K562 (cell line): ENCODE measurements around the gene DEPP1. TPM values are rescaled to one million over a fixed set of nuclear protein-coding genes. Genes with fewer than 3 reads are reported as not detected.

Experiments
- ATAC-seq: fragments of 200-7000 bp; cut with Tn5 transposase; 3 replicates; pipeline ENCODE4 v1.9.1; 2020; ENCODE audit warnings: moderate library complexity
- BruUV-seq: library from RNA; stranded (reverse); fragments of 400-500 nt; replicated peaks from 2 replicates; lab custom pipeline; 2021; lab: Mats Ljungman, UMichigan
- CTCF ChIA-PET: fragments of 300-600 bp; formaldehyde crosslinking; extraction: SDS; loops from one replicate; lab custom pipeline; 2021; ENCODE audit warnings: low intra/inter-chr PET ratio; lab: Yijun Ruan, JAX
- POLR2A ChIA-PET: fragments of 300-600, 350-650 bp; sonication (Branson Sonifier 250); formaldehyde crosslinking; extraction: SDS; loops from one replicate; lab custom pipeline; 2021; ENCODE audit warnings: antibody characterized with exemption, inconsistent platforms; lab: Yijun Ruan, JAX
- DNase-seq, 4 experiments: peaks; one replicate each; pipeline versions ENCODE4 v3.0.0 to v3.0.0-alpha.2; 2011 to 2018; ENCODE audit warnings: low spot score in 3 of 4, mixed read lengths in 3 of 4; ENCODE audit errors: extremely low read depth in 1 of 4
- FAIRE-seq: peaks from 2 replicates; lab custom pipeline; 2011; peaks lifted over from hg19 to GRCh38; lab: Jason Lieb, UNC
- H2AFZ ChIP-seq: 2 replicates; pipeline ENCODE4 v1.6.0; 2011; ENCODE audit warnings: low read depth, low read length, control low read depth, inconsistent platforms
- H3K27ac ChIP-seq: fragments of 200-600 bp; 3 replicates; pipeline ENCODE4 v1.8.0; 2011; ENCODE audit warnings: low read depth, mild to moderate bottlenecking, control low read depth, inconsistent platforms, low read length, moderate library complexity, mixed read lengths; ENCODE audit errors: extremely low read depth
- H3K27me3 ChIP-seq, 2 experiments: fragments of 300-600 bp in 1 of 2; 2 replicates in 1 of 2; 3 replicates in 1 of 2; pipeline versions ENCODE4 v1.6.0 to v1.8.0; 2011; ENCODE audit warnings: inconsistent platforms in 2 of 2, low read length in 2 of 2, mild to moderate bottlenecking in 1 of 2, mixed read lengths in 1 of 2, moderate library complexity in 1 of 2; ENCODE audit not compliant: control insufficient read depth in 2 of 2, insufficient read depth in 2 of 2
- H3K36me3 ChIP-seq: fragments of 300-600 bp; 3 replicates; pipeline ENCODE4 v1.8.0; 2011; ENCODE audit warnings: mild to moderate bottlenecking, low read length, inconsistent platforms; ENCODE audit not compliant: control insufficient read depth, insufficient read depth
- H3K4me1 ChIP-seq, 2 experiments: fragments of 200-600 bp in 1 of 2; replicated peaks in 1 of 2; 2 replicates in 1 of 2; 3 replicates in 1 of 2; pipeline versions ENCODE4 v1.5.1 to v1.8.0; 2011; ENCODE audit warnings: inconsistent platforms in 2 of 2, low read length in 2 of 2, mild to moderate bottlenecking in 1 of 2, mixed read lengths in 1 of 2, moderate library complexity in 1 of 2; ENCODE audit not compliant: control insufficient read depth in 2 of 2, insufficient read depth in 2 of 2
- H3K4me2 ChIP-seq: 2 replicates; pipeline ENCODE4 v1.6.1; 2011; ENCODE audit warnings: low read length, control low read depth, inconsistent platforms, mixed read lengths; ENCODE audit not compliant: insufficient read depth
- H3K4me3 ChIP-seq: fragments of 200-600 bp; sonication (generic), shearing (Covaris generic); 2 replicates; pipeline ENCODE4 v1.5.1; 2016; ENCODE audit warnings: control low read depth, inconsistent platforms
- H3K79me2 ChIP-seq: fragments of 200-600 bp; 3 replicates; pipeline ENCODE4 v1.8.0; 2011; ENCODE audit warnings: low read length, inconsistent platforms; ENCODE audit not compliant: control insufficient read depth, insufficient read depth
- H3K9ac ChIP-seq, 2 experiments: 2 replicates each; pipeline versions ENCODE4 v1.6.0 to v1.6.1; 2011; ENCODE audit warnings: low read depth in 2 of 2, low read length in 2 of 2, control low read depth in 1 of 2, inconsistent platforms in 1 of 2, mild to moderate bottlenecking in 1 of 2, mixed read lengths in 1 of 2; ENCODE audit not compliant: insufficient read depth in 1 of 2
- H3K9me1 ChIP-seq: one replicate; pipeline ENCODE4 v1.6.0; 2011; ENCODE audit warnings: inconsistent platforms, mild to moderate bottlenecking, low read length, moderate library complexity; ENCODE audit not compliant: control insufficient read depth, insufficient read depth
- H3K9me3 ChIP-seq: replicated peaks from 2 replicates; pipeline ENCODE4 v1.5.1; 2011; ENCODE audit warnings: low read depth, low read length, inconsistent platforms; ENCODE audit not compliant: control insufficient read depth, insufficient read depth
- H4K20me1 ChIP-seq: replicated peaks from 2 replicates; pipeline ENCODE4 v1.6.1; 2011; ENCODE audit warnings: low read length, inconsistent platforms, mixed read lengths; ENCODE audit not compliant: control insufficient read depth, insufficient read depth
- BRCA1 ChIP-seq, 2 experiments: fragments of 450-650 bp in 1 of 2; sonication (generic) in 1 of 2; formaldehyde crosslinking in 1 of 2; IDR thresholded peaks; 2 replicates each; pipeline versions ENCODE4 v1.5.0 to v1.6.1; 2017 to 2020; ENCODE audit warnings: mild to moderate bottlenecking in 1 of 2, missing genetic modification reagents in 1 of 2
- BRF1 ChIP-seq: IDR thresholded peaks from 3 replicates; pipeline ENCODE4 v1.6.1; 2011; ENCODE audit warnings: borderline replicate concordance, mild to moderate bottlenecking; ENCODE audit not compliant: insufficient read length; ENCODE audit errors: extremely low read depth
- CBFA2T3 ChIP-seq: fragments of 450-650 bp; IDR thresholded peaks from 2 replicates; pipeline ENCODE4 v1.6.1; 2017
- CUX1 ChIP-seq: fragments of 200-800 bp; sonication (Bioruptor generic); IDR thresholded peaks from 2 replicates; pipeline ENCODE4 v1.6.1; 2016; ENCODE audit warnings: missing genetic modification characterization, missing compliant biosample characterization
- ESRRA ChIP-seq: fragments of 450-650 bp; IDR thresholded peaks from 2 replicates; pipeline ENCODE4 v1.6.1; 2014; ENCODE audit warnings: low read depth, mild to moderate bottlenecking, moderate library complexity, borderline replicate concordance
- FOXA3 ChIP-seq, 2 experiments: fragments of 450-650 bp in 1 of 2; sonication (generic) in 1 of 2; formaldehyde crosslinking; IDR thresholded peaks in 1 of 2; conservative IDR thresholded peaks in 1 of 2; 2 replicates each; pipeline versions ENCODE4 v1.4.0 to v1.8.0; 2020 to 2022; ENCODE audit warnings: mild to moderate bottlenecking in 2 of 2, missing genetic modification reagents in 1 of 2
- KHSRP ChIP-seq: fragments of 450-650 bp; IDR thresholded peaks from 2 replicates; pipeline ENCODE4 v1.6.1; 2017
- ZNF57 ChIP-seq: fragments of 450-650 bp; formaldehyde crosslinking; IDR thresholded peaks from 2 replicates; pipeline ENCODE4 v1.4.0; 2020; ENCODE audit warnings: mild to moderate bottlenecking, moderate library complexity
- ZNF668 ChIP-seq: fragments of 250-450 bp; sonication (Bioruptor Pico); IDR thresholded peaks from 2 replicates; pipeline ENCODE4 v1.8.0; 2022; ENCODE audit warnings: mild to moderate bottlenecking, inconsistent platforms
- ZNF77 ChIP-seq: fragments of 250-450 bp; sonication (Bioruptor Pico); IDR thresholded peaks from 2 replicates; pipeline ENCODE4 v1.5.0; 2020
- WGBS: fragments of 100-300 bp; shearing (Covaris generic); methylation state at CpG from one replicate; pipeline ENCODE4 v1.1.6; 2016; ENCODE audit warnings: low coverage, mixed read lengths; ENCODE audit not compliant: insufficient coverage; ENCODE audit errors: missing lambda C conversion rate; 5-methylcytosine and 5-hydroxymethylcytosine counted together
- in situ Hi-C: fragments of 300-500 bp; cut with MboI; formaldehyde crosslinking; loops from 4 replicates; pipeline ENCODE4 v1.15.0; 2018; ENCODE audit warnings: inconsistent platforms, mixed read lengths
- intact Hi-C: fragments of 100-400 bp; cut with micrococcal nuclease; formaldehyde crosslinking; loops from 2 replicates; pipeline ENCODE4 v1.14.2; 2022
- polyA plus RNA-seq, 8 experiments: library from polyadenylated mRNA; depleted of rRNA in 4 of 8; stranded (reverse) in 5 of 8; unstranded in 3 of 8; fragments of >200 nt; fragmentation: Nextera tagmentation in 2 of 8; fragmentation: Illumina TruSeq in 1 of 8; extraction: Ambion mirVana in 2 of 8; extraction: Trizol in 1 of 8; gene quantifications; 2 replicates each; pipeline versions ENCODE4 v1.2.1 to v1.2.3, GENCODE V29; 2011 to 2014; ENCODE audit warnings: inconsistent platforms in 1 of 8, missing spikeins in 1 of 8
- total RNA-seq, 7 experiments: library from RNA; depleted of rRNA in 6 of 7; stranded (reverse); fragments of >200 nt in 6 of 7; fragmentation: Illumina TruSeq in 2 of 7; extraction: Trizol in 2 of 7; gene quantifications; 2 replicates each; pipeline versions ENCODE4 v1.2.1 to v1.2.3, GENCODE V29; 2011 to 2021; ENCODE audit warnings: low replicate concordance in 1 of 7

The DEPP1 gene
- total and polyA plus RNA-seq, 9 of the 15 experiments (the other 6 are each of a cell fraction or from before 2014, with no cell fraction given): 0.04 to 0.54 (median 0.20) TPM; not detected in 1

- H2AFZ ChIP-seq: no peak overlapping the region
- H4K20me1 ChIP-seq: no peaks in the 10 kb centered on the region
- TF ChIP-seq BRF1 (no peak), CBFA2T3 (no peak), BRCA1 (IDR thresholded peaks at IDR 0.05) (no peak), BRCA1 (CRISPR knock-in tag; IDR thresholded peaks at IDR 0.05) (no peak), ESRRA (no peak), ZNF77 (no peak), ZNF668 (CRISPR knock-in tag) (no peak), CUX1 (CRISPR knock-in tag) (no peak), FOXA3 (CRISPR knock-in tag; conservative IDR thresholded peaks at IDR 0.05 in 1 of 2, IDR thresholded peaks at IDR 0.05 in 1 of 2) (no peak), ZNF57 (CRISPR knock-in tag) (no peak), KHSRP (no peak)
- BruUV-seq: no TSS peak
- DNase-seq (no peak), FAIRE-seq (no peak), ATAC-seq (no peak)
- H3K79me2 ChIP-seq: no peaks in the 10 kb centered on the region
- whole genome bisulfite sequencing: 17% methylated on average over 9 of the region's 9 CpGs
- ChIA-PET POLR2A (interaction anchor here (0.5 kb wide), 1 partner anchor 556 kb away, joined by 3 read pairs; no protein-coding TSS in a partner anchor), CTCF (no interaction called here)
- H3K36me3 ChIP-seq: no peaks in the 10 kb centered on the region
- no peak overlapping the region for H3K27ac ChIP-seq
- no peaks in the 10 kb centered on the region for H3K9me3 ChIP-seq
- no peak overlapping the region for H3K4me3 ChIP-seq
- no peaks in the 10 kb centered on the region for H3K9me1 ChIP-seq
- intact Hi-C loops (no loop called here), in situ Hi-C loops (no loop called here)
- H3K27me3 ChIP-seq: peaks cover 2 to 18% of the 10 kb centered on the region in 2 experiments; a peak in 3 of 5 replicates
- peaks cover 44 to 50% of the 10 kb centered on the region in 2 experiments for H3K4me1 ChIP-seq
- H3K9ac ChIP-seq: peak overlapping the region in 1 of 2 experiments; percentile 23; a peak in 1 of 4 replicates
- no peak overlapping the region for H3K4me2 ChIP-seq
Observed at GRCh38 chr10:44982496-44982895, 3.9 kb upstream of the DEPP1 start.
